B cell (primary cell): ENCODE measurements around the gene OXER1. TPM values are rescaled to one million over a fixed set of nuclear protein-coding genes. Genes with fewer than 3 reads are reported as not detected.

Experiments used
- ATAC-seq: fragments of 200-7000 bp; cut with Tn5 transposase; one replicate; pipeline ENCODE4 v1.10.0; 2021; ENCODE audit warnings: low read depth, mild to moderate bottlenecking, moderate number of reproducible peaks, moderate library complexity
- CTCF ChIA-PET: fragments of 350-600 bp; sonication (Branson Sonifier 250); formaldehyde crosslinking; loops from one replicate; lab custom pipeline; 2021; ENCODE audit warnings: antibody characterized with exemption, inconsistent platforms; lab: Charles Lee
- POLR2A ChIA-PET: fragments of 350-600 bp; sonication (Branson Sonifier 250); formaldehyde crosslinking; loops from one replicate; lab custom pipeline; 2021; ENCODE audit warnings: antibody characterized with exemption; lab: Charles Lee
- DNase-seq: peaks from one replicate; pipeline ENCODE4 v3.0.0; 2013
- H2AFZ ChIP-seq: 2 replicates; pipeline ENCODE4 v1.6.1; 2012; ENCODE audit warnings: mild to moderate bottlenecking, low read depth, low read length; ENCODE audit not compliant: insufficient read depth, poor library complexity, severe bottlenecking
- H3K27ac ChIP-seq, 2 donors: 1 replicate in 1 of 2; 2 replicates in 1 of 2; pipeline ENCODE4 v1.5.1; 2012 to 2013; ENCODE audit warnings: low read length in 2 of 2, mild to moderate bottlenecking in 2 of 2, moderate library complexity in 1 of 2
- H3K27me3 ChIP-seq, 4 experiments: fragments of 200-600 bp in 1 of 4; sonication (generic) in 1 of 4; replicated peaks in 1 of 4; 1 replicate in 2 of 4; 2 replicates in 2 of 4; pipeline versions ENCODE4 v1.6.1 to v1.7.0; 2013 to 2016; ENCODE audit warnings: low read length in 3 of 4, mild to moderate bottlenecking in 2 of 4, mixed read lengths in 1 of 4, moderate library complexity in 1 of 4; ENCODE audit not compliant: insufficient read depth in 4 of 4, control insufficient read depth in 3 of 4; ENCODE audit errors: control extremely low read depth in 1 of 4
- H3K36me3 ChIP-seq, 2 experiments: replicated peaks in 1 of 2; 1 replicate in 1 of 2; 2 replicates in 1 of 2; pipeline versions ENCODE4 v1.6.1 to v1.7.1; 2013; ENCODE audit warnings: low read length in 1 of 2; ENCODE audit not compliant: insufficient read depth in 2 of 2, control insufficient read depth in 1 of 2; ENCODE audit errors: control extremely low read depth in 1 of 2, extremely low read depth in 1 of 2
- H3K4me1 ChIP-seq, 2 donors: fragments of 200-600 bp in 1 of 2; sonication (generic) in 1 of 2; 1 replicate in 1 of 2; 2 replicates in 1 of 2; pipeline versions ENCODE4 v1.5.1 to v1.6.1; 2013 to 2017; ENCODE audit warnings: low read length in 2 of 2; ENCODE audit not compliant: control insufficient read depth in 2 of 2, insufficient read depth in 2 of 2
- H3K4me2 ChIP-seq: replicated peaks from 2 replicates; pipeline ENCODE3; 2012; ENCODE audit warnings: mild to moderate bottlenecking, low read depth, low read length; ENCODE audit not compliant: poor library complexity, severe bottlenecking
- H3K4me3 ChIP-seq, 5 experiments: fragments of 200-600 bp in 1 of 5; sonication (generic) in 1 of 5; 1 replicate in 3 of 5; 2 replicates in 2 of 5; pipeline versions ENCODE4 v1.5.1 to v1.7.0; 2011 to 2016; ENCODE audit warnings: low read length in 4 of 5, mild to moderate bottlenecking in 4 of 5, low read depth in 2 of 5, control low read depth in 1 of 5, moderate library complexity in 1 of 5; ENCODE audit not compliant: insufficient read depth in 1 of 5; ENCODE audit errors: control extremely low read depth in 1 of 5, extremely low read depth in 1 of 5
- H3K79me2 ChIP-seq: fragments of 200-600 bp; sonication (generic); one replicate; pipeline ENCODE4 v1.6.0; 2016; ENCODE audit warnings: low read length; ENCODE audit not compliant: control insufficient read depth, insufficient read depth
- H3K9ac ChIP-seq: fragments of 200-600 bp; sonication (generic); 2 replicates; pipeline ENCODE4 v1.6.1; 2017; ENCODE audit warnings: mild to moderate bottlenecking, low read length, moderate library complexity
- H3K9me3 ChIP-seq, 3 donors: one replicate each; pipeline versions ENCODE4 v1.6.1 to v1.7.1; 2013; ENCODE audit warnings: low read length in 2 of 3; ENCODE audit not compliant: control insufficient read depth in 2 of 3, insufficient read depth in 1 of 3; ENCODE audit errors: control extremely low read depth in 1 of 3
- H4K20me1 ChIP-seq: 2 replicates; pipeline ENCODE4 v1.6.0; 2012; ENCODE audit warnings: mild to moderate bottlenecking, low read length; ENCODE audit not compliant: insufficient read depth, control insufficient read depth, poor library complexity, severe bottlenecking
- H3K27ac Mint-ChIP-seq: one replicate; pipeline ENCODE4 v1.8.0; 2021; ENCODE audit warnings: mixed read lengths
- H3K27me3 Mint-ChIP-seq: one replicate; pipeline ENCODE4 v1.8.0; 2021; ENCODE audit warnings: mixed read lengths
- H3K4me1 Mint-ChIP-seq: one replicate; pipeline ENCODE4 v1.8.0; 2021; ENCODE audit warnings: mixed read lengths
- H3K4me3 Mint-ChIP-seq: one replicate; pipeline ENCODE4 v1.8.0; 2021; ENCODE audit warnings: mixed read lengths
- H3K9me3 Mint-ChIP-seq: one replicate; pipeline ENCODE4 v1.8.0; 2022; ENCODE audit warnings: mixed read lengths; ENCODE audit not compliant: insufficient read depth
- EZH2 ChIP-seq: IDR thresholded peaks from 2 replicates; pipeline ENCODE4 v1.6.1; 2012; ENCODE audit warnings: borderline replicate concordance, low read depth, mild to moderate bottlenecking, moderate library complexity, low read length; ENCODE audit not compliant: insufficient read depth, poor library complexity, severe bottlenecking
- WGBS: methylation state at CpG from one replicate; pipeline ENCODE4 v1.1.5; 2013; ENCODE audit warnings: missing lambda C conversion rate; ENCODE audit not compliant: insufficient coverage; 5-methylcytosine and 5-hydroxymethylcytosine counted together
- intact Hi-C: fragments of 100-400 bp; cut with micrococcal nuclease; formaldehyde crosslinking; loops from one replicate; pipeline ENCODE4 v1.10.0; 2022
- polyA plus RNA-seq: library from polyadenylated mRNA; depleted of rRNA; stranded (reverse); fragments of >200 nt; gene quantifications from 2 replicates; pipeline ENCODE4 v1.2.3, GENCODE V29; 2012
- total RNA-seq, 2 donors: library from RNA; stranded (reverse); fragments of 120-200 nt in 1 of 2; gene quantifications; 1 replicate in 1 of 2; 2 replicates in 1 of 2; pipeline versions ENCODE4 v1.2.3 to v1.2.4, GENCODE V29; 2013 to 2022
- TF ChIP-seq, protein P1 (sequence below): fragments of 200-600 bp; IDR thresholded peaks from one replicate; pipeline ENCODE4 v1.8.0; 2022; ENCODE audit warnings: antibody characterized with exemption, mild to moderate bottlenecking

The OXER1 gene
- total and polyA plus RNA-seq, 2 donors (not counting 1 experiment from before 2014, with no cell fraction given), result 3.2 to 3.3 TPM

DNA sequence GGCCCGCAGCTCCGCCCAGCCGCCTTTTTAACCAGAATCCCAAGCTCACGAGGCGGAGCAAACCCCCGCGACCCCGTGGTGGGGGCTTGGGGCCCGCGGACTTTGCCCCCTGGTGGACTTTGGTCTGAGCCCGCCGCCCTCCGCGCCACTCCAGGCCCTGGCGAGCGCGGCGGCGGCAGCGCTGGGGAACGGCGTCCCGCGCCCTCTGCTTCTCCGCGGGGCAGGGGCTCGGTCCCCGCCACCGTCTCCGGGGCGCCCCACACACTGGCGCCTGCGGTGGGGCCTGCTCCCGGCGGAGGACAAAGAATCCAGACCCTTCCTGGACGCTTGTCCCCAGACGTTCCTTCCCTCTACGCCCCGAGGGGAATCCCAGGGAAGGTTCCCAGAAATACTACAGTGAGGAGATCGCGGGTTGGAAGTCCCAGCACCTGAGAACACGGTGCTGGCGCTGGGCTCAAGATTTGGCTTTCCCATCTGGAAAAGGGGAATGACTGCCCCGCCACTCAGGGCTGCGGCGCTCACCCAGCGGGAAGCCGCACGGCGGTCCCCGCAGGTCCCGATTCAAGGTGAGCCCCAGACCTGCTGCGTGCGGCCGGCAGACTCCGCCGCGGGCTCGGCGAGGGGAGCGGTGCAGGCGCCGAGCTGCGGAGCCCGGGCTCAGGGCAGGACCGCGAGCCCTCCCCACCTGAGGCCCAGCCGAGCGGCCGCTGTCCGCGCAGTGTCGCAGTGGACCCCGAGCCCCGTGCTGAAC, 28.8 kb upstream of the OXER1 start, which contains the start of gene HAAO:
TSS of gene HAAO (minus strand) at position 1 of the 751 bp plus-strand sequence. CDS start 47 bp downstream, outside the sequence.
- peaks cover 46% of the 10 kb centered on the region for H3K4me1 Mint-ChIP-seq
- no peaks in the 10 kb centered on the region for H3K9me3 Mint-ChIP-seq
- no peaks in the 10 kb centered on the region for H3K9me3 ChIP-seq
- ChIA-PET CTCF (interaction anchor here (0.9 to 4.3 kb wide), 8 partner anchors 8 to 436 kb away, joined by 3 to 64 read pairs (median 6); no protein-coding TSS in a partner anchor), POLR2A (interaction anchor here (0.6 to 6.5 kb wide), 4 partner anchors 18 to 657 kb away, joined by 3 to 82 read pairs (median 6); no protein-coding TSS in a partner anchor)
- ATAC-seq, result peak; percentile 61
- H3K79me2 ChIP-seq, result peaks cover 35% of the 10 kb centered on the region
- H3K4me3 ChIP-seq, result peak within 1 kb of the TSS; percentile 47 to 93 (median 76)
- H3K27me3 Mint-ChIP-seq, result no peaks in the 10 kb centered on the region
- TF ChIP-seq, protein P1, sequence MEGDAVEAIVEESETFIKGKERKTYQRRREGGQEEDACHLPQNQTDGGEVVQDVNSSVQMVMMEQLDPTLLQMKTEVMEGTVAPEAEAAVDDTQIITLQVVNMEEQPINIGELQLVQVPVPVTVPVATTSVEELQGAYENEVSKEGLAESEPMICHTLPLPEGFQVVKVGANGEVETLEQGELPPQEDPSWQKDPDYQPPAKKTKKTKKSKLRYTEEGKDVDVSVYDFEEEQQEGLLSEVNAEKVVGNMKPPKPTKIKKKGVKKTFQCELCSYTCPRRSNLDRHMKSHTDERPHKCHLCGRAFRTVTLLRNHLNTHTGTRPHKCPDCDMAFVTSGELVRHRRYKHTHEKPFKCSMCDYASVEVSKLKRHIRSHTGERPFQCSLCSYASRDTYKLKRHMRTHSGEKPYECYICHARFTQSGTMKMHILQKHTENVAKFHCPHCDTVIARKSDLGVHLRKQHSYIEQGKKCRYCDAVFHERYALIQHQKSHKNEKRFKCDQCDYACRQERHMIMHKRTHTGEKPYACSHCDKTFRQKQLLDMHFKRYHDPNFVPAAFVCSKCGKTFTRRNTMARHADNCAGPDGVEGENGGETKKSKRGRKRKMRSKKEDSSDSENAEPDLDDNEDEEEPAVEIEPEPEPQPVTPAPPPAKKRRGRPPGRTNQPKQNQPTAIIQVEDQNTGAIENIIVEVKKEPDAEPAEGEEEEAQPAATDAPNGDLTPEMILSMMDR, result peak; percentile 11
- TF ChIP-seq EZH2, result no peak
- H3K27ac Mint-ChIP-seq, result peak within 1 kb of the TSS; percentile 89
- H3K4me1 ChIP-seq, result peaks cover 18 to 37% of the 10 kb centered on the region in 2 donors
- under 1% methylated on average over 75 of the region's 75 CpGs for WGBS
- no peaks in the 10 kb centered on the region for H3K27me3 ChIP-seq
- DNase-seq, result peak; percentile 74
- peak within 1 kb of the TSS; percentile 49 to 69 for H3K27ac ChIP-seq
- intact Hi-C loops, result loop anchor here (1.0 to 5.0 kb wide), 5 partner anchors 18 to 297 kb away; no protein-coding TSS in a partner anchor
- H3K4me2 ChIP-seq, result peak within 1 kb of the TSS; percentile 90
- H3K36me3 ChIP-seq, result no peaks in the 10 kb centered on the region
- H3K9ac ChIP-seq, result peak within 1 kb of the TSS; percentile 88
- H4K20me1 ChIP-seq, result no peaks in the 10 kb centered on the region
- peak within 1 kb of the TSS; percentile 87 for H3K4me3 Mint-ChIP-seq
- peak within 1 kb of the TSS; percentile 92 for H2AFZ ChIP-seq
